Epithelial cell of prostate (primary cell): ENCODE data around the gene ULK2.

Source experiments
- DNase-seq: peaks from one replicate; pipeline ENCODE4 v3.0.0-alpha.2; 2011; ENCODE audit warnings: low read depth, low spot score
- H3K27ac ChIP-seq: fragments of 450-650 bp; 2 replicates; pipeline ENCODE4 v1.5.1; 2017; ENCODE audit warnings: mild to moderate bottlenecking

Gene ULK2

DNA sequence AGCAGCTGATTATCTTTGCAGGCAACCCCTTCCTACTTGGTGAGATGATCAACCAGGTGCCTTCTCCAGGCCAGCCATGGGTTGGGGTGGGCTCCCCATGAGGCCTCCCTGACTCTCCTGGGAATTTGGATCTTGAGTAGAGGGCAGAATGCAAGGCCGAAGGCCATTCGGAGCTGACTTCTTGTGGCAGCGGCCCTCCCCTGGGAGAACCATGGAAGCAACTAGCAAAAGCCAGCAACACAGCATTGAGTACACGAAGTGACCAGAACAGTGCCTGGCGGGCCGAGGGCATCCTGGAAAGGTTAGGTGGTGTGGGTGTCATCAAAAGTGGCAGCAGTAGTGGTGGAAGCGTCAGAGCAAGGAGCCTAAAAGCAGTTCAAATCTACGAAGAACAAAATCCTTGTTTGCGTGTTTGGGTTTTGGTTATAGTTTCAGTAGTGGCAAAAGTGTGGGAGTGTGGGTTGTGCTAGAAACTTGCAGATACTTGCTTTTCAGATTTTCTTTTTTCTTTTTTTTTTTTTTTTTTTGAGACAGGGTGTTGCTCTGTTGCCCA is 117.6 kb downstream of the ULK2 start:
- no peak for DNase-seq
- peak overlapping the region; percentile 99 for H3K27ac ChIP-seq

DNA sequence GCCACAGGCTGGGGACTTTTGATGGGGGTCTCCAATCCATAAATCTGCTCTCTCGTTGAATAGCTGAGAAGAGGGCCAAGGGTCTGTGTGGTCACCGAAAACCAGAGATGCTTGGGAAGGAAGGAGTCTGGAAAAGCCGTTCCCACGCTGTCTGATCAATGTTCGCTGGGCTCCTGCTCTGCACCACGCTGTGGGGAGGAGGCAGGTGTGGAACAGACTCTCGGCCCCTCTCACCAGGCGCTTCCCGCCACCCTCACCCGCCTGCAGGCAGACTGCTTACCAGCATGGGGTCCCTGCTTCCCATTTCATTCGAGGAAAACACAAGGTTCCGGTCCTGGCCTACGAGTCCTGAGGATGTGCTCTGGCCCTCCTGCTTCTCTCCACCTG is 118.9 kb downstream of the ULK2 start:
- peak overlapping the region; percentile 58 for H3K27ac ChIP-seq
- no peak for DNase-seq

DNA sequence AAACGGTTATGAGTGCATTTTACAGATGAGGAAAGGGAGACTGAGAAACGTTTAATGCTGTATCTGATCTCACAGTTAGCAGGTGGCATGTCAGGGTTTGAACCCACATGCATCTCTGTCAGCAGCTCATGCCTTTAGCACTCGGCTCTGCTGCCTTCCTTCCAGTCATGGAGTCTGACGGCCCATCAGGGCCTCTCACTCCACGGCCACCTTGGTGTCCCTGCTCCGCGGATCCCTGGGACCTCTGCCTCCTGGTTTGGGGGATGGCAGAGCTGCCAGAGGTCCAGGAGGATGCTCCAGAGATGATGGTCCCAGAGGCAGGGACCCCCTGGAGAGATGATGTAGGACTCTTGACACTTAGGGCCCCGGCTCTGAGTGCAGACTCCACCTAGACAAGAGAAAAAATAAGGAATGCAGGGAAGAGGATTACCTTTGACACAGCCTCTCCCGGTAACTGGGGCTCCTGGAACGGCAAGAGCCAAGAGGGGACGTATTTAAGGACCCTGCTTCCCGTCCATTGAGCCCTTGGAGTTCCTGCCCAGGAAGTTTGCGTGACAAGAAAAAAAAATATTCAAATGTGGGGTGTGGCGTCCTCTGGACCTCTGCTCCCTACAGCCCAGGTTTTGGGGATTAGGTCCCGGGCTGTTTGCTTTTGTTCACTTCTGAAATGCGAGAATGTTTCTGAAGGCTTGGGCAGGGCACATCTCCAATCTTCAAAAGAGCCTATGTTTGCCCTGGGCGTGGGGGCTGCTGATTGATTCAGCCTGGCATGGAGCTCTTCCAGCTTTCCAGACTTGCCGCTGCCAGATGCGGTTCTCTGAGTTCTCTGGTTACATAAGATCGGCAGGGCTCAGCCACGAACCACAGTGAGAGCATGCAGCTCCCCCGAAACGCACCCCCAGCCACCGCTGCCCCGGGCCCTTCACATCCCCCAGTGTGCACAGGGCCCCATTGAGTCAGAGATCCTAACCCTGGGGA is 119.6 kb downstream of the ULK2 start, which contains the start of gene ALDH3A1:
ALDH3A1 (minus strand) TSS at position 470 of the 978 bp plus-strand sequence. CDS start 3,169 bp downstream, outside the sequence.
- no peak for DNase-seq
- H3K27ac ChIP-seq: peak within 1 kb of the TSS; percentile 58

DNA sequence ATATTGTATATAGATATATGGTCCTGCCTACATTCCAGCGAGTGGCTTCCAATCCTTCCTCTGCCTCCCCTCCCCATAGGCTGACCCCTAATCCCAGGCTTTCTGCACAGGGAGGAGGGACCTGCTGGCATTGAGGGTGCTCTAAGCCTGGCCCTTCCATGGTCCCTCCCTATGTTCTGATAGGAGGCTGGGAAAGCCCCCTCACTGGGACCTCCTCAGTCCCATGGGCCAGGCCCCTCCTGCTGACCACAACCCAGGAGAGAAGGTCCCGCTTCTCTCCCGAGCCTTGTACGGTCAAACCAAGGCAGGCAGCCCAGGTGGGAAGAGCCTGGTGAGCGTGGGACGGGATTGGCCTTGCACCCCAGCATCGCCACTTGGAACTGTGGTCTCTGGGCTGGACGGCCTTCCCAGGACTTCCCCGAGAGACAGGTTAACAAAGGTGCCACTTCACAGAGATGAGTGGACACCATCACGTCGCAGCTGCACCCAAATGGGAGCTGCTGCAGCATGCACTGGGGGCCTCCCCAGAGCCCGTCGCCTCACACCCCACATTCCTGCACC is 120.5 kb downstream of the ULK2 start:
- DNase-seq: no peak
- no peak overlapping the region for H3K27ac ChIP-seq

DNA sequence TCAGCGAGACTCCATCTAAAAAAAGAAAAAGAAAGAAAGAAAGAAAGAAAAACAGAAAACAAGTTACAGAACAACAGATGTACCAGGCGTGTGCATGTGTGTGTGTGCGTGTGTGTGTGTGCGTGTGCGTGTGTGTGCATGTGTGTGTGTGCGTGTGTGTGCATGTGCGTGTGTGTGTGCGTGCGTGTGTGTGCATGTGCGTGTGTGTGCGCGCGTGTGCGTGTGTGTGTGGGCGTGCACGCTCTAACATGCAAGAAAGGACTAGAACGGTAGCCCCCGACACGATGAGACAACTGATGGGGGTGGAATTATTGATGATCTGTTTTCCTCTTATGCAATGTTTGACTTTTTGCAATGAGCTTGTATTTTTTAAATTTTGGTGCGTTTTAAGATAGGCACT is 121.2 kb downstream of the ULK2 start:
- DNase-seq: no peak
- no peak overlapping the region for H3K27ac ChIP-seq

DNA sequence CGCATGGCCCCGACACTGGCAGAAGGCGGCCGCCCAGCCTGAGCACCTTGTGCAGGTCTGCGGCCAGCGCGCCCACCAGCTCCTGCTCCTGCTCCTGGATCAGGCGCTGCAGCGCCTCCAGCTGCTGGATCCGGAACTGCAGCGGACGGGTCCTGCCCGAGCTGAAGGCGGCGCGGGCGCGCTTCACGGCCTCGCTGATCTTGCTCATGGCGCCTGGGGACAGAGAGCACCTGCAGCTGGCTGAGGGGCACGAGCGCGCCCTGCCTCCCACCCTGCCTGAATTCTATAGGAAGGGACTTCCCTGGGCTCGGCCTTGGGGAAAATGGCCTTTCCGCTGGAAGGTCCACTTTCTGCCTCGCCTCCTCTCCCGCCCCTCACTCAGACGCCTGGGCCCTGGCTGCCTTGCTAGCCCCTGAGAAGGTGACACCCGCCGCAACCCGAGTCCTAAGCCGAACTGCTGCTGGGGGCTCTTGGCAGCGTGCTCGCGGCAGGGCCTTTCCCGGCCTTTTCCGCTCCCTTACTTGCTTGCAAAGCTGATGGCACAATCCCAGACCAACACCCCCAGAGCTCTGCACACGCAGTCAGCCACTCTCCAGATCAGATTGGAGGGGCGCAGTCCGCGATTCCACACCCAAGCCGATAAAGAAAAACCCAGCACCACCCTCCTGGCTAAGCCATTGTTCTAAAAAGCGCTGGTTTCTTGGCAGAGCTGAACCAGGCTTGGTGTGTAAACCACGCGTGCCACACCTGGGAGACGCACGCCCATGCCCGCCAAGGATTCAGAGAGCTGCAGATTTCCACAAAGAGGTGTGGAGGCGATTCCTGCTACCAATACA is 122.6 kb downstream of the ULK2 start:
- no peak for DNase-seq
- peak overlapping the region; percentile 41 for H3K27ac ChIP-seq

DNA sequence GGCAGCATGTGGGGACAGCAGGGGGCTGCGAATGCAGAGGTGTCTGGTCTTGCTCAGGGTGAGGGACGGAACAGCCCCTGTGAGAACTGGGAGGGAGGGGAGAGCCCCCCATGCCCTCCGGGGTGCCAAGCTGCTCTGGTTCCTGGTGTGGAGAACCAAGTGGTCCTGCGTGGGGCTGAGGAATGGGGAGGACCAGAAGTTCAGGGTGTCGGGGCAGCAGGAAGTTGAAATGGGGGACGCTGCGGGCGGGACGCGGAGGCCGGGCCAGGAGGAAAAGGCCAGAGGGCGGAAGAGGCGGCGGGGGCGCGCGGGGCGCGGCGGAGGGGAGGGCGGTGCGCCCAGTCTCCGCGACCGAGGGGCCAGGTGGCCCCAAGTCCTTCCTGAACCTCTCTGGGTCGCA is 123.2 kb downstream of the ULK2 start:
- no peak for DNase-seq
- H3K27ac ChIP-seq: no peak overlapping the region

DNA sequence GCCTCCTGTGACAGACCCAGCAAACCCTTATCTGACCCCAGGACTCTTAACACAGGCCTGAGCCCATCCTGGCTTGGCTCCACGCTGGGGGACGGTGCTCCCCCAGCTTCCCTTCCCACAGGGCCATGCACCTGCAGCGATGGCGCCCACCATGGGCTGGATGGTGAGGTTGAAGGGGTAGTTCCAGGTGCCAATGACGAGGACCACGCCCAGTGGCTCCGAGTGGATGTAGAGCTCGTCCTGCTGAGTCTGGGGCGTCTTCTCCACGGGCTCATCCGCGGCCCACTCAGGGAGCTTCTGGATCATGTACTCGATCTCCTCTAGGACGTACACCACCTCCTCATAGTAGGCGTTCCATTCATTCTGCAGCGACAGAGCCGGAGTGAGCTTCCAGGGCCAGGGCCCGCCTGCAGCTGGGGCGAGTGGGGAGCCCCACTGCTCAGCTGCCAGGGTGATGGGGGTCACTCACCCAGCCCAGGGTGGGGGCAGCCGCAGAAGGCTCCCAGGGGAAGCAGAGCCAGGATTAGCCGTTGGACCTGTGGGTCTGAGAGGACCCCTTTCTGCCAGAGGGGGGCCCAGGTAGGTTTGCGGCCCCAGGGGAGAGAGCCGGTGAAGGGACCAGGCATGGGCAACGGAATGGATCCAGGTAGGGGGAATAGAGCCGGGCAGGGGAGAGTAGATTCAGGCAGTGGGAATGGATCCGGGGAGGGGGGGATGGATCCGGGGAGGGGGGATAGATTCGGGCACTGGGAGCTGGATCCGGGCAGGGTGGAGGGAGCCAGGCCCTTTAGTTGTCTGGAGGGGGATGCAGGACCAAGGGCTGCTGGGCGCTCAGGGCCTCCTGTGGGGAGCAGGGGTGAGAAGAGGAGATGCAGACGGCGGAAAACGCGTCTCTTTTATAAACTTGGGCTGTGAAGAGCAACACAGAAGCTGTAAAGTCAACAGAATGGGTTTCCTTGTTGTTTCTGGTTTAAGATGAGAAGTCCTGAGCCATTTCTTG is 124.3 kb downstream of the ULK2 start:
- no peak for DNase-seq
- no peak overlapping the region for H3K27ac ChIP-seq

DNA sequence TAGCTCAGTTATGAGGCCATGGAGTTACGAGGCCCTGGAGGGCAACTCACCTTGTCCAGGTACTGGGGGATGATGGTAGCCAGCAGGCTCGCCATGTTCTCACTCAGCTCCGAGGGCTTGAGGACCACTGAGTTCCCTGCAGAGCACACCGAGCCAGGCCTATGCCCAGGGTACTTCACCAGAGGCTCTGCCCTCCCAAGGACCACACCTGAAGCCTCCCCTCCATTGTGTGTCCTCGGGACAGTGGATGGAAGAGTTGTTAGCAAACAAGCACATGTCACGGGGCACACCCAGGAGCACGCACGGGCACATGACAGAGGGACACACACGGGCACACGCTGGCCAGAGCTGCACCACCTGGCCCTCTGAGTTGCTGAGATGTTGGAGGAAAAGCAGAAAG is 125.2 kb downstream of the ULK2 start:
- H3K27ac ChIP-seq: no peak overlapping the region
- DNase-seq: no peak

DNA sequence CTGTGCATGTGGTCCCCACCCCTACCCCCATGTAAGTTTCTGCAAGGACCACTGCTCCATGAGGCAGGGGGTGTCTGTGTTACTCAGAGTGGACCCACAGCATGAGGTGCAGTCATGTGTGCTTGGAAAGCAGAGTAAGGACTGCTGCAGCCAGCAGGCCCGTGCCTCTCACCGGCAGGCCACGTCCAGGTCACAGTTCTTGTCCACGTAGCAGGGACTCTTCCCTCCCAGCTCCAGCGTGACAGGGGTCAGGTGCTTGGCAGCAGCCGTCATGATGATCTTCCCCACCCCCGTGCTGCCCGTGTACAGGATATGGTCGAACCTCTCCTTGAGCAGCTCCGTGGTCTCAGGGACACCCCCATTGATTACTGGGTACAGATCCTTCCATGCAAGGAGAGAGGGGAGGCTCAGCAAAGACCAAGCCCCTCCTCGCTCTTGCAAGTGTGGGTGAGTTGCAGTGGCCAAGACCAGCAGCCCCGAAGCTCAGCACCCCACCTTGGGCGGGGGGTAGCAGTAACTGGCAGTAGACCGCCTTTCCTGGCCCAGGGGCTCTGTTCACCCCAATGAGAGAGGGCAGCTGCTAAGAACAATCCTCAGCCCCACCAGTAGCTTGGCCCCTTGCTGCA is 125.8 kb downstream of the ULK2 start:
- DNase-seq: no peak
- H3K27ac ChIP-seq: no peak overlapping the region

DNA sequence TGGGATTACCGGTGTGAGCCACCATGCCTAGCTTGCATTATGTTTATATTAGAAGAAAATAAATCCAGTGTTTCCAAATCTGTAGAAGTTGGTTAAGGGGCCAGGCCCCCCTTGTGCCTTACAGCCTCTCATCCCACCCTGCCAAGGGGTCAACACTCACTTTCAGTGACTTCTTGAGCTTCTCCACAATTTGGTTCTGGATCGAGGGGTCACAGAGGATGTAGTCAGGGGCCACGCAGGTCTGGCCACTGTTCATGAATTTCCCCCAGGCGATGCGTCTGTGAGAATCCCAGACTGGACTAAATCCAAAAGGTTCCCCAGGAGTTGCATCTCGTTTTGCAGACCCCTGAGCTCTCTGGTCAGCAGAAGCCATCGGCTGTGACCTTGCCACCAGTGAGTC is 126.8 kb downstream of the ULK2 start:
- no peak for DNase-seq
- H3K27ac ChIP-seq: no peak overlapping the region

DNA sequence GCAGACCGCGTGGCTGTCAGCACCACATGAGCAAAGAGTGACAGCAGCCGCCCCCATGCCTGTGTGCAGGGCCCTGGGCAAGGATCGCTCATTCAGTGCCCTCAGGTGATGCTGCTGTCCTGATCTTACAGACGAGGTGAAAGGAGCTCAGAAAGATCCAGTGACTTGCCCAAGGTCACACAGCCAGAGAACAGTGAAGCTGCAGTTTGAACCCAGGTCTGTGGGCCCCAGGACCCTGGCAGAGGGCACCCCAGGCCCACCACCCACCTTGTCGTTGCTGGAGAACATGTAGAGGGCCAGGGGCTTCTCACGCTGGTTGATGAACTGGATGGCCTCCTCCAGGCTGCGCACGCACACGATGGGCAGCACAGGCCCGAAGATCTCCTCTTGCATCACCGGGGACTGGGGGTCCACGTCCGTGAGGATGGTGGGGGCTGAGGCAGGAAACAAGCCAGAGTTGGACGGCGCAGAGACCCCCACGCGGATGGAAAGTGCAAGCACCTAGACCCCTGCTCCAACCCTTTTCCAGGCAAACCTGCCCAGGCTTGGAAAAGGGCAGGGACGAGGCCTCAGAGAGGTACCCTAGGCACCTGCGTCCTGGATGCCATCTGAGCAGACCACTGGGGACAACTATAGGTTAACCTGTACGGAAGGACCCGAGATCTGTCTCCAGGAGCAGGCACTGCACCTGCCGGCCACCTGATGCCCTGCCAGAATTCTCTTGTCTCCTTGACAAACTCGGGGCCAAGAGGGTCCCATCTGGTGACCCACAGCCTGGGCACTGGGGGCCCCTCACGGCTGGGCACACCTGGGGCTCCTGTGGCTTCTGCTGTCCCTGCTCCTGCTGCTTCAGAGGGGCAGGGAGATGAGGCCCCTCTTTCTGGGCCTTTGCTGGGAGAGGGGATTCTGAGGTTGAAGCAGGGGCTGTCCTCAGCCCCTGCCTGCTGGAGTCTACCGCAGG is 128.2 kb downstream of the ULK2 start:
- no peak for DNase-seq
- H3K27ac ChIP-seq: no peak overlapping the region

DNA sequence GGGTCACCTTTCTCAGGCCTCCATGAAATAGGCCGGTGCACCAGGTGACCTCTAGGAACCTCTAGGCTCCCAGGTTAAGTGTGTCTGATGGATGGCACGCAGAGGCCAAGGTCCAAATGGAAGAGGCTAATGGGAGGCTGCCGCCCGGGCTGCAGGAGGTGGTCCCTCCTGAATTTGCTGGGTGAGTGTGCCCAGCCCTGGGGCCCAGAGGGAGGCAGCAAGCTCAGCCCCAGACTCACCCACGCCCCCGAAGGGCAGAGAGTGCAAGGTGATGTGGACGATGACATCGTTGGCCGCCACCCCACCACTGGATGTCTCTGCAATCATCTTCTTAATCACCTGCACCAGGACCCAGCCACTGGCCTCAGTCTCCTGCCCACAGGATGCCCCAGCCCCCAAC is 129.0 kb downstream of the ULK2 start:
- no peak overlapping the region for H3K27ac ChIP-seq
- no peak for DNase-seq

DNA sequence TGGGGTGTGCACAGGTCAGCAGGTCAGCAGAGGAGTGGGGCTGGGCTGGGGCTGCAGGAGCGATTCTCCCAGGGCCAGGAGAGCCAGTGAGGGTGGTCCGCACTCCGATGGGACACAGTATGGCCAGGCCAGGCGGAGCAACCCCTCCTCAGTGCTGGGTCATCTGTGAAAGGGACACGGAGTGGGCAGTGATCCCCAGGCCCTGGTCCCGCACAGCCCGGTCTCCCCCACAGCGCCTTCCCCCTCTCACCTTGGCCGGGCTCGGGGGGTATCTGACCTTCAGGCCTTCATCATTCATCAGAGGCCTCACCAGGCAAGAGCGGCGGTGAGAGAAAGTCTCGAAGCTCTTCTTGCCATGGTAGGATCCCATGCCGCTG is 129.7 kb downstream of the ULK2 start:
- DNase-seq: no peak
- H3K27ac ChIP-seq: no peak overlapping the region

DNA sequence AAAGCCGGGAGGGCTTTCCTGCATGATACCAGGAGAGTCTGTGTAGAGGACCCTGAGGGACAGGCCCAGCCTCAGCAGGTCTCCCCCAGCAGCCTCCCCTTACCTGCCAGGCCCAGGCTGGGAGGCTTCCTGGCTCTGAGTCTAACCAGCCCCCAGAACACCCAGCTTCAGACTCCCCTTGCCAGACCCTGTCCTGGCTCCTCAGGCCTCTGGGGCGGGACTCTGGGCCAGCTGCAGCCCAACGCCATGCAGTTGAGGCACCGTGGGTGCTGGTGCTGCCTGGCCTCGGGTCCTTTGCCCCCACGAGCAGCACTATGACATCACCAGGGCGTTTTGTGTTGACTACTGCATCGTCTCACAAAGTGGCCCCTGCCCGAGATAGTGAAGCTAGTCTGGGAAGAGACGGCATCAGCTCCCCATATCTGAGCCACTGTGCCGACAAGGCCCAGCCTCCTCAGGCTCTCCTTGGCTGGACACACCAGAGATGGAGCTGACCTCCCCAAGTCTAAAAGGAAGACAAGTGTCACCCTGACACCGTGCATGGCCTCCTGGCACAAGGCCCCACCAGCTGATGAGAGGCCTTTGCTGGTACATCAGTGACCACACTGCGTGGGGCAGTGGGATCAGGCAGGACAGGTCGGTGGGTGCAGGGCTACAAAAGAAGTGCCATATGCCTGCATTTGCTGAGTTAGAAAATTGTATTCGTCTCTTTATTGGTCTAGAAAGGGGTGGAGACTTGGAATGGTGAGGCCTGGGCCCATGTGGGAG is 130.2 kb downstream of the ULK2 start:
- H3K27ac ChIP-seq: no peak overlapping the region
- DNase-seq: no peak

DNA sequence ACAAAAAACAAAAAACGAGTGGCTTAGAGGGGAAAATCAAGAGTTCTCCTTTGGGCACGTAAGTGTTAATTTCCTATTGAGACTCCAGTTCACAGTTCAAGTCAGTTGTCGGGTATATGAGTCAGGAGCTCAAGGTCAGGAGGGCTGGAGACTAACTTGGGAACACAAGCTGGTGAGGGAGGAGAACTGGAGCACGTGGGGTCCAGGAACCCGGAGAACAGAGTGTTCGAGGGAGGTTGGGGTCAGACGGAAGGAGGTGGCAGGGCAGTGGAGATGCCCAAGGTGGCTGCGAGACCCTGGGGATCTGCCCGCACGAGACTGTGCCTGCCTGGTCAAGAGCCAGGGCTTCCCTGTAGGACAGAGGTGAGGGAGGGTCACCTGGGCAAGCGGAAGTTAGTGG is 131.7 kb downstream of the ULK2 start:
- H3K27ac ChIP-seq: no peak overlapping the region
- DNase-seq: no peak

DNA sequence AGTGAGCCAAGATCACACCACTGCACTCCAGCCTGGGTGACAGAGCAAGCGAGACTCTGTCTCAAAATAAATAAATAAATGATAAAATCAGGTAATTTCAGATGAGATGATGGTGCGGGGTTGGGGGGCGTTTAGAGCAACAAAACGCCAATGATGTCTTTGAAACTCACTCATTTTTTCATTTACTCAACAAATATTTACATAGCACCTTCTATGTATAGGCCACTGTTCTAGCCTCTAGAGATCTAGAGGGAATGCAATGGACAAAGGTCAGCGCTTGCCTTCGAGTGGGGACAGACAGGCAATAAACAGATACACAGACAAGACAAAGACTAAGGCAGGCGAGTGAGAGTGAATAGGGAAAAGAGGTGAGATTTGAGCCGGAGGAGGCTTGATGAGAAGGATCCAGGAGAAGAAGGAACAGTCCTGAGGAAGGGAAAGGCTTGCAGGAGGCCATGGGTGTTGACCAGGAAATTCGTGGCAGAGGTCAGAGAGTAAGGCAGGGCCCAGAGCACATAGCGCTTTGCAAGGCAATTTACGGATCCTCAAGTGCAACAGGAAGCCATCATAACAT is 133.7 kb downstream of the ULK2 start:
- no peak overlapping the region for H3K27ac ChIP-seq
- DNase-seq: no peak
